ENCODE results near the gene TACO1. TPM values are rescaled to one million over a fixed set of nuclear protein-coding genes. Genes with fewer than 3 reads are reported as not detected.

The TACO1 gene
- total and polyA plus RNA-seq, 9 of the 15 experiments (the other 6 are each of a cell fraction or from before 2014, with no cell fraction given): 10.3 to 41.6 (median 30.9) TPM

GRCh38 chr17:63613663-63614062 is 13.0 kb downstream of the TACO1 start:
- no peak overlapping the region for H3K27ac ChIP-seq (ENCODE audit: extremely low read depth, low read depth, low read length)
- TF ChIP-seq ETS1 (conservative IDR thresholded peaks at IDR 0.05; ENCODE audit: control insufficient read depth, low read depth, low read length): no peak
- no peak for TF ChIP-seq RBFOX2 (IDR thresholded peaks at IDR 0.05; ENCODE audit: low read depth, low read length)
- no peak for TF ChIP-seq TCF7L2 (IDR thresholded peaks at IDR 0.05; ENCODE audit: low read depth, low read length)
- no peak for TF ChIP-seq POLR2AphosphoS2 (IDR thresholded peaks at IDR 0.05; ENCODE audit: low read length)
- TF ChIP-seq IRF1 (CRISPR knock-in tag; IDR thresholded peaks at IDR 0.05; ENCODE audit: borderline replicate concordance): no peak
- TF ChIP-seq AFF1 (IDR thresholded peaks at IDR 0.05; ENCODE audit: low read depth in 1 of 2, partially characterized antibody in 2 of 2): no peak
- TF ChIP-seq CBFB (CRISPR knock-in tag; IDR thresholded peaks at IDR 0.05): no peak
- no peak for TF ChIP-seq SNRNP70 (optimal IDR thresholded peaks at IDR 0.05; ENCODE audit: low read depth, low read length)
- no peak for TF ChIP-seq ZNF354B (CRISPR knock-in tag; IDR thresholded peaks at IDR 0.05)
- no peak for TF ChIP-seq HNRNPK (IDR thresholded peaks at IDR 0.05; ENCODE audit: low read depth, low read length, poor library complexity, severe bottlenecking)
- TF ChIP-seq ZNF324 (CRISPR knock-in tag; IDR thresholded peaks at IDR 0.05): no peak
- no peak for TF ChIP-seq ATF4 (CRISPR knock-in tag; IDR thresholded peaks at IDR 0.05)
- 54% methylated on average over 2 of the region's 2 CpGs for WGBS (ENCODE audit: insufficient coverage, low coverage, missing lambda C conversion rate)
- no peaks in the 10 kb centered on the region for H4K20me1 ChIP-seq (replicated peaks; ENCODE audit: control insufficient read depth, insufficient read depth, low read length)
- H3K36me3 ChIP-seq (ENCODE audit: control insufficient read depth, insufficient read depth, low read length): peaks cover 7% of the 10 kb centered on the region; the same call in 2 of the 3 replicates
- intact Hi-C loops (cut with micrococcal nuclease): loop anchor here (5.0 kb wide), 2 partner anchors 131 to 531 kb away; no protein-coding TSS in a partner anchor
- no peaks in the 10 kb centered on the region for H3K79me2 ChIP-seq (ENCODE audit: control insufficient read depth, insufficient read depth, low read length)
- POLR2A ChIA-PET: interaction anchor here (0.7 to 3.4 kb wide), 3 partner anchors 8 to 20 kb away, joined by 3 to 14 read pairs (median 5); partner anchors contain the start of gene MAP3K3
- H2AFZ ChIP-seq (ENCODE audit: low read depth, low read length): no peak overlapping the region
- in situ Hi-C loops (cut with MboI): no loop called here
- H3K9me1 ChIP-seq (ENCODE audit: control insufficient read depth, insufficient read depth, low read length): no peaks in the 10 kb centered on the region
- no peak overlapping the region for H3K9ac ChIP-seq (ENCODE audit: insufficient read depth in 1 of 2, low read depth in 2 of 2, low read length in 2 of 2)
- ATAC-seq (no peak), DNase-seq (ENCODE audit: extremely low read depth in 1 of 4, low spot score in 3 of 4) (no peak), FAIRE-seq (no peak)
- CTCF ChIA-PET (ENCODE audit: low intra/inter-chr PET ratio): no interaction called here
- no TSS peak for BruUV-seq (replicated peaks)
- no peaks in the 10 kb centered on the region for H3K9me3 ChIP-seq (replicated peaks; ENCODE audit: control insufficient read depth, insufficient read depth, low read depth, low read length)
- no peaks in the 10 kb centered on the region for H3K27me3 ChIP-seq (ENCODE audit: control insufficient read depth in 2 of 2, insufficient read depth in 2 of 2, low read length in 2 of 2)
- H3K4me1 ChIP-seq (replicated peaks in 1 of 2; ENCODE audit: control insufficient read depth in 2 of 2, insufficient read depth in 2 of 2, low read length in 2 of 2): no peaks in the 10 kb centered on the region
- H3K4me3 ChIP-seq: no peak overlapping the region
- no peak overlapping the region for H3K4me2 ChIP-seq (ENCODE audit: insufficient read depth, low read length)

Data from K562 (cell line).